GM18507 (cell line): ENCODE results near the gene MIDN.

ENCODE experiments used
- DNase-seq: peaks from one replicate; pipeline ENCODE4 v3.0.0; 2011; ENCODE audit warnings: low read depth; ENCODE audit not compliant: insufficient read length; ENCODE audit errors: extremely low spot score
- FAIRE-seq: peaks from 2 replicates; lab custom pipeline; 2011; peaks lifted over from hg19 to GRCh38; lab: Jason Lieb, UNC

The MIDN gene

DNA sequence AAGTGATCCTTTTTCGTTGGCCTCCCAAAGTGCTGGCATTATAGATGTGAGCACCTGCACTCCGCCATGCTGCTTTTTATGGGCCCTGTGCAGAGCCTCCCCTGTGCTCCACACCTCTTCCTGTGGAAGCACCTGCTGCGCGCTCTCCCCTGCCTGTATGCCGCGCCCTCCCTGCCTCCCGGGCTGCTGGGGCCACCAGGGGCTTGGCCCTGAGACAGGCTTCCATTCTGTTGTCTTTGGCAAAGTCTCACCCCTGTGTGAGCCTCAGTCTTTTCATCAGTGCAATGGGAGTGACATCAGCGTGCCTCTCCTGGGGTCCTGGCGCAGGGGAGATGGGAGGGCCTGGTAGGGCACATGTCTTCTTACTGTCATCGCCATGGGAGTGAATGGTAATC is 28.2 kb downstream of the MIDN start:
- no peak for DNase-seq
- FAIRE-seq: no peak

GRCh38 chr19:1277061-1277460 is 28.7 kb downstream of the MIDN start:
- FAIRE-seq (no peak), DNase-seq (no peak)

DNA sequence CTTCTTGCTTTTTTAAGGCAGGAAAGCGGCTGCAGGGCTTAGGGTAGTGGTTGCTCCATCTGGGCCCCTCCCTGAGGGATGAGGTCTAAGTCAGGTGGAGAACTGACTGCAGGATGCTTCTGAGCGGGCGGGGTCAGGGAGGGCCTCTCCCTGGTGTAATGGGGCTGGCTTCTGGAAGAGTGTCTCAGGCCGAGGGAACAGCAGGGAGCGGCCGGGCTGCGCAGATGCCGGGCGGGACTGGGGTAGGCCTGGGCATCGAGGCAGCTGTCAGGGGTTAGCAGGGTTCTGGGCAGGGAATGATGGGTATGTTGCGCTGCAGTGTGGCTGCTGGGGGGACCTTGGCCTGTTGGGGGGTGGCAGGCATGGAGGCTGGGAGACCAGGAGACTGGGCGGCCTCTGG is 29.7 kb downstream of the MIDN start:
- FAIRE-seq (no peak), DNase-seq (no peak)

GRCh38 chr19:1278713-1279660 is 30.6 kb downstream of the MIDN start:
- no peak for DNase-seq
- no peak for FAIRE-seq

DNA sequence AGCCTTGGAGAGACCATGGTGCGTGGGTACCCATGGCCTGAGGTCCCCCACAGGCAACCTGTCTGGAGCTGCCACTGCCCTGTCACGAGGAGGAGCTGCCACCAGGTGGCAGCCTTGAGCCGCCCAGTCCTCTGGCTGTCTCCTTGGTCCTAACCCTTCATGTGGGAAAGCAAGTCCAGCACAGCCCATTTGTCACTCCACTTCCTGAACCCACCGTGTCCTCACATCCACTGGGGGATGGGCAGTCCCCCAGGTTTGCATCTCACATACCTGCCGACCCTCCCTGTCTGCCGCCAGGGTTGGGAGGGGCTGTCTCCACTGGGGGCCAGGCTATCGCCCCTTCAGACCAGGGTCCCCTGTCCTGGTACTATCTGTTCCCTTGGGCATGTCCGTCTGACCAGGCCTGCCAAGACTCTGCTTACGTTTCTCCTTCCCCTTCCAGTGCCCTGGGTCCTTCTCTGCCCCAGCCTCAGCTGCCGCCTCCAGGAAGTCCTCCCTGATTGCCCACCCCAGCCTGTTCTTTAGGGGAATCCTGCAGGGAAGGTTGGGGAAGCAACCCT is 31.5 kb downstream of the MIDN start:
- FAIRE-seq: peak; percentile 89
- DNase-seq: peak; percentile 80

DNA sequence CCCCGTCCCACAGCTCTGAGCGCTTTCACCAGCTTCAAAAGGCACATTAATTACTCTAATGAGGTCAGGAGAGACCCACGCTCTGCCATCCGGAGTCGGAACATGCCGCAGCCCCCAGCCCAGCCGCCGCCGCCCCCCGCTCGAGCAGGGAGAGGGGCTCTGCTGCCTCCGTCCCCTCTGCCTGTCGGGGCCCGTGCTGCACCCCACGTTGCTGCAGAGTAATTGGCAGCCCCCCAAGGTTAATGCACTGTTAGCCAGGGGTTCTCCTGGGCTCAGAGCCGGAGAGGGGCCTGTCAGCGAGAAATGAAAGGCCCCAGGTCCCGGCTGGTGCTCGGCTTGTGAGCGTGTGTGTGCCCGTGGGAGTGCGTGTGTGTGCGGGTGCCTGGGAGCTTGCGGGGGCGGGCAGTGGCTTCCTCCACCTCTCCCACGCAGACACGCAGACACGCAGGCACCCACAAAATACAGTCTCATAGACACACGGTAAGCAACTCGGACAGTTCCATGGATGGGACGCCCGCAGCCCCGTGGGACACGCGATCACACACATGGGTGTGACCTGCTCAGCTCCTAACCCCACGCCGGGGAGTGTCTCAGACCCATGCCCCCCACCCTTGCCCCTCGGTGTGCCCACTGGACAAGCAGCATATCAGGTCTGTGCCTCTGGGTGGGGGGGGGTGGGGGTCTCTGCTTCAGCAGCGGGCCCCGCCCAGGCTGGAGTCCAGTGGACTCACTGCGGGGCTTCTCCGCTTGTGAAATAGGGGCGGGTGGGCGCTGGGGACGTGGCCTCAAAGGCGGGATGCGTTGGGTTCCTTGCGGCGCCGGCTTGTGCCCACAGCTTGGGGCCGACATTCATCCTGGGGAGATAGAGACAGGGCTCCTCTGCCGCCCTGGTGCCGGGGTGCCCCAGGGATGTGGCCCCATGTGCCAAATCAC is 32.5 kb downstream of the MIDN start:
- no peak for FAIRE-seq

GRCh38 chr19:1281569-1282287 is 33.3 kb downstream of the MIDN start:
- DNase-seq (no peak), FAIRE-seq (no peak)

More for the DNA sequence above, 32.5 kb downstream of the MIDN start:
- no peak for DNase-seq

DNA sequence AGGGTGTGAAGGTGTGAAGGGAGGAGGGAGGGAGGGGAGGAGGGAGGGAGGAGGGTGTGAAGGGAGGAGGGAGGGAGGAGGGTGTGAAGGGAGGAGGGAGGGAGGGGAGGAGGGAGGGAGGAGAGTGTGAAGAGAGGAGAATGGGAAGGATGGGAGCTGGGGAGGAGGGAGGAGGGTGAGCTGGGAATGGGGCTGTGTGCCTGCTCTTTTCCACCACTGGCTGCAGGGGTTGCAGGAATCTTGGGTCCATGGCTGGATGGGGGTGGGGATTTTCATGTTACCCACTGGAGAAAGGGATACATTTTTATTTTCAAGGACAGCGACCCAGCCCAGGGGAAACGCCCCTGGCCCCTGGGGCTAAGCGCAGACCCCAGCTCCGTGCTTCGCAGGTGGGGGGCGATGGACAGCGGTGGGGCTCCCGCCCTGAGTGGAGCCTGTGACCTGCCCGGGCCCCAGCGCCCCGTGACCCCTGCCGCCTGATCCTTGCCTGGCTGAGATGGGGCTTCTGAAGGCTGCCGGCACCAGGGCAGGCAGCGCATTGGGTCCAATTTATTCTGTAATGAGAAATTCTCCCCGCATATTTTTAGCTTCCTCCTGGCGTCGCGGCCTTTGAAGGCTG is 34.3 kb downstream of the MIDN start:
- DNase-seq: no peak
- no peak for FAIRE-seq

DNA sequence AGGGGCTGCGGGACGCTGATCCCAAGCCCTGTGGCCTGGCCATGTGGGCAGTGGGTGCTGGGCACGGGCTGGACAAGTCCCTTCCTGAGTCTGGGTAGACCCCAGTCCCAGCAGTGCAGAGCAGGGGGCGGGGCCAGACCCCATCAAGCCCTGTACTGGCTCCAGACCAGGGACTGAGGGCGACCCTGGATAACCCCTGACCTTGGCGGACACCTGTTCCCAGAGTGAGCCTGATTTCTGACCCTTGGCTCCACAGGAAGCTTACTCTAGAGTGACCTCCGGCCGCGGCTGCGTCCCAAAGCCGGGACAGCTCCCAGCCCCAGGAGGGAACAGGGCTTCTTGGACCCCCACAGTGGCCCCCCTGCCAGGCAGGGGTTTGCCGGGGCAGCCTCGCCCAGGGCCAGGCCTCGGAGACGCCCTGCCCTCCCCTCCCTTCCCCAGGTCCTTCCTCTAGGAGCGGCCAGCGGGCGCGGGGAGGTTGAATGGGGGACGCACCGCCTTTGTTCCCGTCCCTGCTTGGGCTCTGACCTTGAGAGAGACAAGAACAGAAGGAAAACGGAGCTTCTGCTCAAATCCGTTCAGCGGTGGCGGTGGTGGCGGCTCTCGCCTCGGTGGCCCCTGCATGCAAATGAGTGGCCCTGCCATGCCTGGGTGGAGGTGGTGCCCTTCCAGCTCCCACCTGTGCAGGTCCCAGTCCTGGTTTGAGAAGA is 35.0 kb downstream of the MIDN start:
- DNase-seq (no peak), FAIRE-seq (no peak)

- FAIRE-seq: no peak
- no peak for DNase-seq
Observed at GRCh38 chr19:1283917-1284292, 35.5 kb downstream of the MIDN start.

- FAIRE-seq: no peak
- DNase-seq: no peak
Observed at GRCh38 chr19:1284293-1284978, 36.1 kb downstream of the MIDN start.

- no peak for DNase-seq
- FAIRE-seq: no peak
Observed at GRCh38 chr19:1284979-1285736, 36.8 kb downstream of the MIDN start.

DNA sequence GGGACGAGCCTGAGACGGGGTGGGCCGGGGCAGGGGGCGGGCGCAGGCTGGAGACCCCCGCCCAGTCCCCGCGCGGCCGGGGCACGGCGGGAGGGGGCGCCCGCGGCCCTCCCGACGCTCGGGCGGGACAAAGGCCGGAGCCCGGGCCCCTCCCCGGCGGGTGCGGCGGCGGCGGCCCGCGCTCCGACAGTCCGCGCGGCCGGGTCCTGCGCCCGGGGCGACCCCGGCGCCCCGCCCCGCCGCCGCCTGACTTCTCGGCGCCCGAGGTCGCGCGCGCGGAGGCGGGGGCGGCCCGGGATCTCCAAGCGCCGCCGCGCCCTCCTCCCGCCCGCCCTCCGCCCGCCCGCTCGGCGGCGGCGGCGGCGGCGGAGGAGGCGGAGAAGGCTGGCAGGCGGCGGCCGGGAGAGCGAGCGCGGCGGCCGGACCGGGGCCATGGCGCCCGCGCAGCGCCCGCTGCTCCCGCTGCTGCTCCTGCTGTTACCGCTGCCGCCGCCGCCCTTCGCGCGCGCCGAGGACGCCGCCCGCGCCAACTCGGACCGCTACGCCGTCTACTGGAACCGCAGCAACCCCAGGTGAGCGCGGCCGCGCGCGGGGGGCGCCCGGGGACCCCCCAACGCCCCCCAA is 37.5 kb downstream of the MIDN start, which contains the start of gene EFNA2:
TSS of gene EFNA2 (plus strand) at position 137 of the 624 bp plus-strand sequence. CDS start at position 433, 296 bp downstream.
- FAIRE-seq (no peak), DNase-seq (no peak)

DNA sequence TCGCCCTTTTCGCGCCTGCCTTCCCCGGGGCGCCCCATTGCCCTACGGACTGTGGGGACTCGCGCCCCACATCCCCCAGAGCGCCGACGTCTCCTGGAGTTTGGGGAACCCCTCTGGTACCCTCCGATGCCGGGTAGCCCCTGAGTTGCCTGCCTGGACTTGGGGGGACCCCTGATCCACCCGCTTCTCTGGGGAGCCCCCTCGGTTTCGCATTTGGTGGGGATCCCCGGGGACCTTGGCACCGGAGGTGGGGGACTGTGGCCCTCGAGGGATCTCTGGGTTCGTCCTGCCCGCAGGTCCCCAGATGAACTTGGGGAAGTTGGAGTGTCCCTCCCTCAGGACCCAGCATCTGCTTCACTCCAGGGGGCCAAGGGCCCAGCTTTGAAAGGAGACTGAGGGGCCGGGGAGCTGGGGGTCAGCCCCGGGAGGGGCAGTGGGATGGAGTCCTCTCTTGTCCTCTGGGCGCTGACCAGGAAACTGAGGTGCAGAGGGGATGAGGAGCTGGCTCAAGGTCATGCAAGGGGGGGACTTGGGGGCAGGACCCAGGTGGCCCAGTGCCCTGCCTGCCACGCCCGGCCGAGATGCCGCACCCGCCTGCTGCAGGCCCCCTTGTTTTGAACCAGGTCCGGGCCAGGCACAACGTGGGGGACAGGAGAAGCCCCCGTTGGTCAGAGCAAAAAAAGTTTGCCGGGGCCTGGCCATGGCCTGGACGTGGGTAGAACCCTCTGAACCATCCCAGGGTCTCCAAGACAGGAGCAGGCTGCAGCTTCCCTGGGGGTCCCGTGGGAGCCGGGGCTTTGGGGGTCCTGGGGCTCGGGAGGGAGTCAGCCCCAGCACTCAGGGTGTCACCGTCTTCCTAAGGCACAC is 38.3 kb downstream of the MIDN start:
- FAIRE-seq: no peak
- DNase-seq: no peak

GRCh38 chr19:1287354-1288225 is 39.2 kb downstream of the MIDN start:
- no peak for DNase-seq
- no peak for FAIRE-seq
